ENCODE data around the gene PLAGL2.

PLAGL2 gene

GRCh38 chr20:32244959-32245358, 37.4 kb upstream of the PLAGL2 start:
- TF ChIP-seq CTCF (IDR thresholded peaks at IDR 0.05; ENCODE audit: low read depth, low read length, missing control alignments), result no peak
- no peak overlapping the region for H3K4me3 ChIP-seq (replicated peaks; ENCODE audit: low read depth, low read length)
- DNase-seq (ENCODE audit: extremely low read depth, low read depth), result no peak

GRCh38 chr20:32244150-32244823, 36.7 kb upstream of the PLAGL2 start:
- no peak for TF ChIP-seq CTCF (IDR thresholded peaks at IDR 0.05; ENCODE audit: low read depth, low read length, missing control alignments)
- no peak overlapping the region for H3K4me3 ChIP-seq (replicated peaks; ENCODE audit: low read depth, low read length)
- DNase-seq (ENCODE audit: extremely low read depth, low read depth), result no peak

- no peak overlapping the region for H3K4me3 ChIP-seq (replicated peaks; ENCODE audit: low read depth, low read length)
- no peak for TF ChIP-seq CTCF (IDR thresholded peaks at IDR 0.05; ENCODE audit: low read depth, low read length, missing control alignments)
- no peak for DNase-seq (ENCODE audit: extremely low read depth, low read depth)
Measured at GRCh38 chr20:32241807-32242206, 34.3 kb upstream of the PLAGL2 start.

- H3K4me3 ChIP-seq (replicated peaks; ENCODE audit: low read depth, low read length), result no peak overlapping the region
- peak; percentile 18 for TF ChIP-seq CTCF (IDR thresholded peaks at IDR 0.05; ENCODE audit: low read depth, low read length, missing control alignments)
- no peak for DNase-seq (ENCODE audit: extremely low read depth, low read depth)
Measured at GRCh38 chr20:32240205-32240604, 32.7 kb upstream of the PLAGL2 start.

GRCh38 chr20:32238483-32239425, 31.2 kb upstream of the PLAGL2 start:
- no peak overlapping the region for H3K4me3 ChIP-seq (replicated peaks; ENCODE audit: low read depth, low read length)
- DNase-seq (ENCODE audit: extremely low read depth, low read depth), result no peak
- no peak for TF ChIP-seq CTCF (IDR thresholded peaks at IDR 0.05; ENCODE audit: low read depth, low read length, missing control alignments)

GRCh38 chr20:32237419-32237818, 29.9 kb upstream of the PLAGL2 start:
- H3K4me3 ChIP-seq (replicated peaks; ENCODE audit: low read depth, low read length), result no peak overlapping the region
- no peak for DNase-seq (ENCODE audit: extremely low read depth, low read depth)
- no peak for TF ChIP-seq CTCF (IDR thresholded peaks at IDR 0.05; ENCODE audit: low read depth, low read length, missing control alignments)

Measured in HFF-Myc (cell line).